Measurements from ENCODE around the gene NR2F6. TPM values are rescaled to one million over a fixed set of nuclear protein-coding genes. Genes with fewer than 3 reads are reported as not detected.

NR2F6 gene
- total RNA-seq, 1 experiment from 2014 or later, result 134 TPM

GRCh38 chr19:17293605-17294004 is 47.9 kb upstream of the NR2F6 start:
- Histone ChIP-seq H4K8ac (replicated peaks; ENCODE audit: insufficient read length, low read depth, low read length) (no peak overlapping the region), H2BK20ac (ENCODE audit: low read depth, low read length, poor library complexity, severe bottlenecking) (no peak overlapping the region), H3K4ac (ENCODE audit: low read depth, low read length) (no peak overlapping the region), H2BK15ac (ENCODE audit: low read depth, low read length) (no peak overlapping the region), H2BK120ac (ENCODE audit: low read depth, low read length, poor library complexity, severe bottlenecking) (no peak overlapping the region), H4K20me1 (ENCODE audit: control insufficient read depth, insufficient read depth, insufficient read length) (no peaks in the 10 kb centered on the region), H3K56ac (ENCODE audit: insufficient read length, low read depth, low read length) (no peak overlapping the region), H4K91ac (ENCODE audit: insufficient read length, low read depth, low read length) (no peak overlapping the region), H4K5ac (ENCODE audit: insufficient read length, low read depth, low read length) (no peak overlapping the region), H3K4me1 (ENCODE audit: insufficient read depth, low read length) (no peaks in the 10 kb centered on the region; the same call in 1 of the 2 replicates), H3K14ac (ENCODE audit: insufficient read depth, low read length) (no peak overlapping the region), H3K23me2 (ENCODE audit: insufficient read length, low read depth, low read length, poor library complexity, severe bottlenecking) (no peaks in the 10 kb centered on the region), H3K9me3 (ENCODE audit: control insufficient read depth, low read depth, low read length) (no peaks in the 10 kb centered on the region), H3K79me2 (ENCODE audit: insufficient read depth, low read length) (no peaks in the 10 kb centered on the region), H3K27ac (ENCODE audit: insufficient read length, low read depth, low read length) (no peak overlapping the region), H3K18ac (ENCODE audit: insufficient read length, low read depth, low read length) (no peak overlapping the region), H2BK12ac (ENCODE audit: insufficient read length, low read depth, low read length) (no peak overlapping the region), H3K79me1 (ENCODE audit: insufficient read depth, low read depth, low read length, poor library complexity, severe bottlenecking) (no peaks in the 10 kb centered on the region), H3K9ac (ENCODE audit: extremely low read depth, insufficient read length, low read length) (no peak overlapping the region), H2AK5ac (ENCODE audit: insufficient read length, low read length) (no peak overlapping the region), H3T11ph (ENCODE audit: low read length) (no peak overlapping the region), H2BK5ac (ENCODE audit: insufficient read length, low read length) (no peak overlapping the region), H3K27me3 (ENCODE audit: insufficient read depth, low read length) (no peaks in the 10 kb centered on the region), H2AFZ (ENCODE audit: low read length) (no peak overlapping the region), H3K23ac (ENCODE audit: insufficient read length, low read depth, low read length) (no peak overlapping the region), H3K4me2 (ENCODE audit: insufficient read depth, insufficient read length, low read length) (peak overlapping the region; percentile 78)
- DNase-seq, result no peak
- peaks cover 5 to 21% of the 10 kb centered on the region in 2 experiments; a peak in 2 of 4 replicates for H3K4me1 Mint-ChIP-seq
- peaks cover 4% of the 10 kb centered on the region in 2 experiments; a peak in 3 of 5 replicates for H3K9me3 Mint-ChIP-seq
- peaks cover 17 to 20% (median 17%) of the 10 kb centered on the region in 3 experiments for H3K36me3 Mint-ChIP-seq (ENCODE audit: insufficient read depth in 1 of 3, low read depth in 3 of 3)
- H3K27me3 Mint-ChIP-seq (ENCODE audit: low read depth), result peaks cover 2% of the 10 kb centered on the region; the same call in 1 of the 2 replicates
- H3K27ac Mint-ChIP-seq, result peak overlapping the region in 1 of 3 experiments; percentile 89; a peak in 1 of 7 replicates
- TF ChIP-seq CTCF (conservative IDR thresholded peaks at IDR 0.05), result no peak
- WGBS (ENCODE audit: extremely low coverage, insufficient read length, low lambda C conversion rate), result no CpG with 5 or more reads among the region's 14 CpGs
- peak overlapping the region; percentile 80 to 89 for H3K4me3 Mint-ChIP-seq

Data from H9 (cell line).